Activated CD4-positive, alpha-beta memory T cell treated with anti-CD3 and anti-CD28 coated beads, Interleukin-2, amount 10 ng/mL, durations not matched to agents 7 days and 5 days (primary cell): Measurements from ENCODE around the gene CEP350. TPM values are rescaled to one million over a fixed set of nuclear protein-coding genes. Genes with fewer than 3 reads are reported as not detected.
"Not testable (repeated sequence)": the region's sequence is repeated elsewhere in the genome, so short reads cannot be mapped to it uniquely, and the experiment has no call there.

Experiments used
- CTCF ChIA-PET: fragments of 350-600 bp; sonication (Branson Sonifier 250); formaldehyde crosslinking; loops from one replicate; lab custom pipeline; 2021; ENCODE audit warnings: antibody characterized with exemption, inconsistent platforms; lab: Charles Lee
- POLR2A ChIA-PET: fragments of 350-600 bp; sonication (Branson Sonifier 250); formaldehyde crosslinking; loops from one replicate; lab custom pipeline; 2021; ENCODE audit warnings: antibody characterized with exemption; lab: Charles Lee
- DNase-seq: peaks from one replicate; pipeline ENCODE4 v3.0.0-alpha.2; 2020
- H3K27ac Mint-ChIP-seq: one replicate; pipeline ENCODE4 v1.8.0; 2021; ENCODE audit warnings: mild to moderate bottlenecking, mixed read lengths
- H3K27me3 Mint-ChIP-seq: one replicate; pipeline ENCODE4 v1.8.0; 2021; ENCODE audit warnings: mixed read lengths
- H3K36me3 Mint-ChIP-seq: one replicate; pipeline ENCODE4 v1.8.0; 2021; ENCODE audit warnings: low read depth, mixed read lengths
- H3K4me1 Mint-ChIP-seq: one replicate; pipeline ENCODE4 v1.8.0; 2021; ENCODE audit warnings: mixed read lengths
- H3K4me3 Mint-ChIP-seq: one replicate; pipeline ENCODE4 v1.8.0; 2021; ENCODE audit warnings: mild to moderate bottlenecking, mixed read lengths
- H3K9me3 Mint-ChIP-seq: one replicate; pipeline ENCODE4 v1.8.0; 2021; ENCODE audit warnings: mixed read lengths
- total RNA-seq, 2 experiments: library from RNA; stranded (reverse); gene quantifications; one replicate each; pipeline ENCODE4 v1.2.3, GENCODE V29; 2021

The CEP350 gene
- total RNA-seq, 2 experiments from 2014 or later, result 52.6 to 57.0 TPM

DNA sequence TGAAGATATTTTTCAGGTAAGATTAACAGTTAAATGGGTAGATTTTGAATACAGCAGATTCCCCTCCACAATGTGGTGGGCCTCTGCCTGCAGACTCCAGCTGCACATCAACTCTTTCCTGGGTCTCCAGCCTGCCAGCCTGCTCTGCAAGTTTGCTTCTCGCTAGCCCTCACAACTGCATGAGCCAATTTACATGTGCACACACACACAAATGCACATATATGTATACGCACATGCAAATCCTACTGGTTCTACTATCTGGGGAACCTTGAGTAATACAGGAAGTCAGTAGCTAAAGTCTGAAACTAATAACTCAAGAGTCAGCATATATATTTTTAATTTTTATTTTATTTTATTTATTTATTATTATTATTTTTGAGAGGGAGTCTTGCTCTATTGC lies 165.2 kb downstream of the CEP350 start:
- Mint-ChIP-seq H3K27ac (no peak overlapping the region), H3K4me1 (no peaks in the 10 kb centered on the region), H3K36me3 (peaks cover 6% of the 10 kb centered on the region), H3K4me3 (no peak overlapping the region), H3K9me3 (no peaks in the 10 kb centered on the region), H3K27me3 (no peaks in the 10 kb centered on the region)
- CTCF ChIA-PET, result no interaction called here
- POLR2A ChIA-PET, result no interaction called here
- no peak for DNase-seq

DNA sequence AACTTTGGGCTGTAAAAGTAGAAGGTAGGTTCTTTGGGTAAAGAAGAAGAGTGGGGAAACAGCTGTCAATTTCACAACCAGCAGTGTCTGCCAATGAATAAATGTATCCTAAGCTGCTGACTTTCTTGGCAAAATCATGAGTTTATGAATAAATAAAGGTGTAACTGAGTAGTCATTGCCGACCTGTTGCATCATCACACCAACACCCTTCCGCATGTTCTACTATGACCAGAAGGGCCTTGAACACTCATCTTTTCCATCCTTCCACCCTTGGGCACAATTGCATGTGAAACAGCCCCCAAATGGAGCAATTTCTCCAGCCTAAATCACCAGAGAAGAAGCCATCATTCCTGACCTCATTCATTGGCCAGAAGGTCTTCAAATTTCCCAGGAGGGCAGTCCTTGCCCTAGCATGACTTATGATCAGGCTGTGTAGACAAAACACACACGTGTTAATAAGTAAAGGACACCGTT lies 168.9 kb downstream of the CEP350 start:
- Mint-ChIP-seq H3K9me3 (no peaks in the 10 kb centered on the region), H3K36me3 (no peaks in the 10 kb centered on the region), H3K27me3 (no peaks in the 10 kb centered on the region), H3K4me1 (peaks cover 10% of the 10 kb centered on the region), H3K4me3 (no peak overlapping the region), H3K27ac (no peak overlapping the region)
- CTCF ChIA-PET, result no interaction called here
- DNase-seq, result no peak
- POLR2A ChIA-PET, result no interaction called here

DNA sequence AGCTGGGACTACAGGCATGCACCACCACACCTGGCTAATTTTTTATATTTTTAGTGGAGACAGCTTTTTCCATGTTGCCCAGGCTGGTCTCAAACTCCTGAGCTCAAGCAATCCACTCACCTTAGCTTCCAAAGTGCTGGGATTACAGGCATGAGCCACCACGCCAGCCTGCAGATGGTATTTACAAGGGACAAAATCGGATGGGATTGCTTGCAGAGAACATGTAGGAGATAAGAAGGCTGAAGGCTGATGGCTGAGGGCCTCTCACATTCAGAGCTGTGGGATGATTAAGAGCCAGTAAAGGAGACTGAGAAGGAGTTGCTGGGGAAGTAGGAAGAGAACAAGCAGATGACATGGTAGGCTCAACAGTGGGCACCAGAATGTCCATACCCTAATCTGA lies 176.0 kb downstream of the CEP350 start:
- CTCF ChIA-PET, result no interaction called here
- POLR2A ChIA-PET, result no interaction called here
- H3K4me3 Mint-ChIP-seq, result no peak overlapping the region
- no peak for DNase-seq
- peaks cover 14% of the 10 kb centered on the region for H3K4me1 Mint-ChIP-seq
- H3K27ac Mint-ChIP-seq, result no peak overlapping the region
- no peaks in the 10 kb centered on the region for H3K9me3 Mint-ChIP-seq
- H3K27me3 Mint-ChIP-seq, result peaks cover 13% of the 10 kb centered on the region
- H3K36me3 Mint-ChIP-seq, result no peaks in the 10 kb centered on the region

DNA sequence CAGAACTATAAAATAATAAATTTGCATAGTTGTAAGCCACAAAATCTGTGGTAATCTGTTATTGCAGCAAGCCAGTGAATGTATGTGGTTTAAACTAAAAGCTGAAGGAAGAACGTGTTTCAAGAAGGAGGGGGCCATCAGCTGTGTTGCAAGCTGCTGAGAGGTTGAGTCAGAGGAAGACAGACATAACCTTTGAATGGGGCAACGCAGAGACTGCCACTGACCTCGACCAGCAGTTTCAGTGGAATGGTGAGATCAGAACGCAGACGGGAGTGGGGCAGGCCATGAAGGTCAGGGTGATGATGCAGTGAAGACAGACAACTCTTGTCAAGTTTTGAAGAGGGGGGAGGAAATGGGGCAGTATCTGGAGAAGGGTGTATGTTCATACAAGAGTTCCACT lies 176.9 kb downstream of the CEP350 start:
- Mint-ChIP-seq H3K4me1 (peaks cover 10% of the 10 kb centered on the region), H3K27me3 (peaks cover 19% of the 10 kb centered on the region), H3K4me3 (no peak overlapping the region), H3K27ac (no peak overlapping the region), H3K36me3 (no peaks in the 10 kb centered on the region), H3K9me3 (no peaks in the 10 kb centered on the region)
- no peak for DNase-seq
- CTCF ChIA-PET, result no interaction called here
- POLR2A ChIA-PET, result no interaction called here

- Mint-ChIP-seq H3K9me3 (no peaks in the 10 kb centered on the region), H3K4me3 (no peak overlapping the region), H3K4me1 (peaks cover 4% of the 10 kb centered on the region), H3K36me3 (no peaks in the 10 kb centered on the region), H3K27me3 (peaks cover 28% of the 10 kb centered on the region), H3K27ac (no peak overlapping the region)
- CTCF ChIA-PET, result no interaction called here
- POLR2A ChIA-PET, result no interaction called here
- DNase-seq, result no peak
Measured at GRCh38 chr1:180133193-180133592, 178.6 kb downstream of the CEP350 start.

DNA sequence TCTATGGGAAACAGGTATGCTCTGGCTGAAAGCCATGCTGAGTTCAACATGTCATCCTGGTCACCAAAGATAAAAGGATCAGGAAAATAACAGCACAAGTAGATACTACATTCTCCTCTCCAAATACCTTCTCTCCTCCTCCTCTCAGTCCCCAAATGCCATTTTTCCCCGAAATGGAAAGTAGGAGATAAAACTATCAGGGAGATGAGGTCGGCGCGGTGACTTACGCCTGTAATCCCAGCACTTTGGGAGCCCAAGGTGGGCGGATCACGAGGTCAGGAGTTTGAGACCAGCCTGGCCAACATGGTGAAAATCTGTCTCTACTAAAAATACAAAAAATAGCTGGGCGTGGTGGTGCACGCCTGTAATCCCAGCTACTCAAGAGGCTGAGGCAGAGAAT lies 179.1 kb downstream of the CEP350 start:
- H3K36me3 Mint-ChIP-seq, H3K4me1 Mint-ChIP-seq, H3K9me3 Mint-ChIP-seq, H3K27ac Mint-ChIP-seq, H3K4me3 Mint-ChIP-seq, POLR2A ChIA-PET, CTCF ChIA-PET, DNase-seq: not testable (repeated sequence)
- H3K27me3 Mint-ChIP-seq, result peaks cover 28% of the 10 kb centered on the region

- DNase-seq, result no peak
- POLR2A ChIA-PET, result no interaction called here
- Mint-ChIP-seq H3K4me3 (no peak overlapping the region), H3K27ac (no peak overlapping the region), H3K27me3 (peaks cover 28% of the 10 kb centered on the region), H3K9me3 (no peaks in the 10 kb centered on the region), H3K4me1 (peaks cover 4% of the 10 kb centered on the region), H3K36me3 (no peaks in the 10 kb centered on the region)
- CTCF ChIA-PET, result interaction anchor here (0.7 kb wide), 1 partner anchor 95 kb away, joined by 3 read pairs; no protein-coding TSS in a partner anchor
Measured at GRCh38 chr1:180135535-180135934, 180.9 kb downstream of the CEP350 start.

DNA sequence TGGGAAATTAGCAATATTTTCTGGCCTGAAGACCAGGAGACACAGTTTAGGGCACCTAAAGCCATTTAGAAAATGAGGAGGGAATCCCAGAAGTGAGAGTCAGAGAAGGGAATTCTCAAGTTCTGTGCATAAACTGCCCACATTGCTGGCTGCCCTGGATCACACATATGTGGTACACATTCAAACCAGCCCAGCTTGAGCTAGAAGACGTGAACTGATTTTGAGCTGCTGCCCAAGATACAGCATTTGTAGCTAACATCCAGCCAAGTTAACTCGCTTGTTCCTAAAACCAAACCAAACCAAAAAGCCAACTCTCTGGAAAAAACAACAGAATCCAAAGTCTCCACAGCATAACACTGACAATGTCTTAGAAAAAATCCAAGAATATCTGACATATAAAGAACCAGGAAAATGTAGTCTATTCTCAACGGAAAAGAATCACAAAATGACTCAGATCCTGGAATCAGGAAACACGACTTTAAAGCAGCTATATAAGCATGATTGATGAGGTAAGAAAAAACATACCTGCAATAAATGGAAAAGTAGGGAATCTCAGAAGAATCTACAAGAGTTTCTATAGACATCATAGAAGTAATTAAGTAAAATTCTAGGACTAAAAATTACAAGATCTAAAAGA lies 181.8 kb downstream of the CEP350 start:
- Mint-ChIP-seq H3K27me3 (peaks cover 27% of the 10 kb centered on the region), H3K4me3 (no peak overlapping the region), H3K9me3 (no peaks in the 10 kb centered on the region), H3K4me1 (peaks cover 2% of the 10 kb centered on the region), H3K36me3 (no peaks in the 10 kb centered on the region), H3K27ac (no peak overlapping the region)
- ChIA-PET POLR2A (no interaction called here), CTCF (no interaction called here)
- no peak for DNase-seq

GRCh38 chr1:180136968-180137356 lies 182.4 kb downstream of the CEP350 start:
- Mint-ChIP-seq H3K9me3 (no peaks in the 10 kb centered on the region), H3K4me3 (no peak overlapping the region), H3K27me3 (peaks cover 23% of the 10 kb centered on the region), H3K27ac (no peak overlapping the region), H3K36me3 (no peaks in the 10 kb centered on the region), H3K4me1 (no peaks in the 10 kb centered on the region)
- ChIA-PET CTCF (no interaction called here), POLR2A (no interaction called here)
- no peak for DNase-seq

DNA sequence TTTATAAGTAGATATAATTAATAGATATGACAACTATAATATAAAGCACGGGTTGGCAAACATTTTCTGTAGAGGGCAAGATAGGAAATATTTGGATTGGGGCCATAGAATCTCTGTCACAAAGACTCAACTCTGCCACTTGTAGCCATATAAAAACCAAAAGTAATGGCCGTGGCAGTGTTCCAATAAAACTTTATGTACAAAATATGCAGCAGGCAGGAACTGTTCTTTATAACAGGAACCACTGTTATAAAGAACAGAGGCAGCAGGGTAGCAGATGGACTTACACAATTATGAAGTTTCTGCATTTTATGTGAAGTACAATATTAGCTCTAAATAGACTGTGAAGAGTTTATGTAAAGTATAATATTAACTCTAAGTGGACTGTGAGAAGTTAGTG lies 183.2 kb downstream of the CEP350 start:
- Mint-ChIP-seq H3K27ac (no peak overlapping the region), H3K4me1 (no peaks in the 10 kb centered on the region), H3K9me3 (no peaks in the 10 kb centered on the region), H3K36me3 (no peaks in the 10 kb centered on the region), H3K4me3 (no peak overlapping the region), H3K27me3 (peaks cover 23% of the 10 kb centered on the region)
- POLR2A ChIA-PET, result no interaction called here
- DNase-seq, result no peak
- CTCF ChIA-PET, result no interaction called here

DNA sequence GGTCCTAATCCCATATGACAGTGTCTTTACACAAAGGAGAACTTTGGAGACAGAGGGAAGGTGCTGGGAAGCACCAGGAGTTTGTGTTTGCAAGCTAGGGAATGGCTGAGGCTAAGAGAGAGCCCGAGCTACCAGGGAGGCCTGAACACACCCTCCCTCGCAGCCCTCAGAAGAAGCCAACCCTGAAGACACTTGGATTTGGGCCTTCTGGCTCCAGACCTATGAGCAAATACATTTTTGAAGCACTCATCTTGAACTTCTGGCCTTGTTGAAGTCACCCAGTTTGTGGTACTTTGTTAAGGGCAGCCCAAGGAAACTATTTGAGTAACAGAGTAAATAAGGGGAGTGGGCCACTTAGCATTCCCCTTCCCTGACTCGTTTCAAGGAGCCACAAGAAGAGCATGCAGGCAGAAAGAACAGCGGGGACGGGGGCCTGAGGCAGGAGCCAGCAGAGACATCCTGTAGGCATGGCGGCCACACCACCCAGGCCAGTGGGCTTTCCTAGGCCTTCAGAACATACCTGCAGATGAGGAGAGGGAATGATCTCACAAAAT lies 186.8 kb downstream of the CEP350 start:
- no peaks in the 10 kb centered on the region for H3K4me1 Mint-ChIP-seq
- H3K27me3 Mint-ChIP-seq, result peaks cover 14% of the 10 kb centered on the region
- ChIA-PET CTCF (no interaction called here), POLR2A (no interaction called here)
- DNase-seq, result no peak
- no peak overlapping the region for H3K4me3 Mint-ChIP-seq
- no peak overlapping the region for H3K27ac Mint-ChIP-seq
- no peaks in the 10 kb centered on the region for H3K36me3 Mint-ChIP-seq
- no peaks in the 10 kb centered on the region for H3K9me3 Mint-ChIP-seq

GRCh38 chr1:180143359-180143758 lies 188.7 kb downstream of the CEP350 start:
- no peak overlapping the region for H3K4me3 Mint-ChIP-seq
- ChIA-PET POLR2A (interaction anchor here (1.5 kb wide), 1 partner anchor 12 kb away, joined by 4 read pairs; the partner anchor contains the start of gene QSOX1), CTCF (no interaction called here)
- H3K27ac Mint-ChIP-seq, result no peak overlapping the region
- H3K27me3 Mint-ChIP-seq, result peaks cover 5% of the 10 kb centered on the region
- H3K4me1 Mint-ChIP-seq, result no peaks in the 10 kb centered on the region
- DNase-seq, result no peak
- no peaks in the 10 kb centered on the region for H3K9me3 Mint-ChIP-seq
- no peaks in the 10 kb centered on the region for H3K36me3 Mint-ChIP-seq

- peaks cover 5% of the 10 kb centered on the region for H3K27me3 Mint-ChIP-seq
- CTCF ChIA-PET, result interaction anchor here (1.0 kb wide), 1 partner anchor 330 kb away, joined by 3 read pairs; no protein-coding TSS in a partner anchor
- POLR2A ChIA-PET, result interaction anchor here (1.8 kb wide), 1 partner anchor 10 kb away, joined by 6 read pairs; the partner anchor contains the start of gene QSOX1
- no peak overlapping the region for H3K4me3 Mint-ChIP-seq
- H3K27ac Mint-ChIP-seq, result no peak overlapping the region
- H3K4me1 Mint-ChIP-seq, result no peaks in the 10 kb centered on the region
- H3K36me3 Mint-ChIP-seq, result no peaks in the 10 kb centered on the region
- H3K9me3 Mint-ChIP-seq, result no peaks in the 10 kb centered on the region
- DNase-seq, result no peak
Measured at GRCh38 chr1:180144659-180145357, 190.2 kb downstream of the CEP350 start.
